ENCODE data around the gene CACNA2D4. TPM values are rescaled to one million over a fixed set of nuclear protein-coding genes. Genes with fewer than 3 reads are reported as not detected.
A peak's percentile ranks its signal among the peaks of the same experiment; 100 is the strongest.

Gene CACNA2D4
- total and polyA plus RNA-seq, 2 donors (not counting 1 experiment from before 2014, with no cell fraction given), result 0.68 to 0.99 TPM

- DNase-seq (ENCODE audit: low read depth in 2 of 2), result no peak
- Histone ChIP-seq H3K9me3 (ENCODE audit: control insufficient read depth, insufficient read depth, low read depth, low read length) (no peaks in the 10 kb centered on the region), H3K4me1 (ENCODE audit: control insufficient read depth, extremely low read depth, insufficient read depth, low read length) (peaks cover 23% of the 10 kb centered on the region), H3K9ac (ENCODE audit: insufficient read depth, low read length) (no peak overlapping the region), H3K4me3 (replicated peaks in 1 of 4; ENCODE audit: control extremely low read depth in 1 of 4, insufficient read depth in 1 of 4, low read depth in 3 of 4, low read length in 4 of 4) (no peak overlapping the region), H4K20me1 (ENCODE audit: control insufficient read depth, extremely low read depth, insufficient read depth, low read length) (no peaks in the 10 kb centered on the region), H3K36me3 (ENCODE audit: control insufficient read depth, insufficient read depth, low read length) (no peaks in the 10 kb centered on the region), H2AFZ (ENCODE audit: low read length) (no peak overlapping the region), H3K79me2 (ENCODE audit: control insufficient read depth, insufficient read depth, low read length) (no peaks in the 10 kb centered on the region), H3K27me3 (ENCODE audit: control insufficient read depth, insufficient read depth, low read length) (no peaks in the 10 kb centered on the region), H3K27ac (ENCODE audit: insufficient read depth, low read length) (no peak overlapping the region), H3K4me2 (ENCODE audit: extremely low read depth, insufficient read depth, low read length) (no peak overlapping the region)
- TF ChIP-seq CTCF (conservative IDR thresholded peaks at IDR 0.05 in 1 of 2, IDR thresholded peaks at IDR 0.05 in 1 of 2; ENCODE audit: low read depth in 1 of 2, low read length in 2 of 2) (no peak), EZH2 (IDR thresholded peaks at IDR 0.05; ENCODE audit: low read length, missing control alignments) (no peak)
Measured at GRCh38 chr12:1778911-1779310, 139.5 kb downstream of the CACNA2D4 start.

GRCh38 chr12:1777798-1778197 is 140.7 kb downstream of the CACNA2D4 start:
- Histone ChIP-seq H2AFZ (ENCODE audit: low read length) (no peak overlapping the region), H3K4me3 (replicated peaks in 1 of 4; ENCODE audit: control extremely low read depth in 1 of 4, insufficient read depth in 1 of 4, low read depth in 3 of 4, low read length in 4 of 4) (no peak overlapping the region), H3K4me2 (ENCODE audit: extremely low read depth, insufficient read depth, low read length) (peak overlapping the region; percentile 55), H3K79me2 (ENCODE audit: control insufficient read depth, insufficient read depth, low read length) (no peaks in the 10 kb centered on the region), H3K36me3 (ENCODE audit: control insufficient read depth, insufficient read depth, low read length) (no peaks in the 10 kb centered on the region), H3K9ac (ENCODE audit: insufficient read depth, low read length) (no peak overlapping the region), H3K27ac (ENCODE audit: insufficient read depth, low read length) (peak overlapping the region; percentile 52), H4K20me1 (ENCODE audit: control insufficient read depth, extremely low read depth, insufficient read depth, low read length) (no peaks in the 10 kb centered on the region), H3K9me3 (ENCODE audit: control insufficient read depth, insufficient read depth, low read depth, low read length) (no peaks in the 10 kb centered on the region), H3K4me1 (ENCODE audit: control insufficient read depth, extremely low read depth, insufficient read depth, low read length) (peaks cover 23% of the 10 kb centered on the region), H3K27me3 (ENCODE audit: control insufficient read depth, insufficient read depth, low read length) (no peaks in the 10 kb centered on the region)
- TF ChIP-seq EZH2 (IDR thresholded peaks at IDR 0.05; ENCODE audit: low read length, missing control alignments), result no peak
- no peak for TF ChIP-seq CTCF (conservative IDR thresholded peaks at IDR 0.05 in 1 of 2, IDR thresholded peaks at IDR 0.05 in 1 of 2; ENCODE audit: low read depth in 1 of 2, low read length in 2 of 2)
- DNase-seq (ENCODE audit: low read depth in 2 of 2), result peak; percentile 73 to 88

GRCh38 chr12:1776170-1776921 is 142.1 kb downstream of the CACNA2D4 start:
- no peak overlapping the region for H3K4me3 ChIP-seq (replicated peaks in 1 of 4; ENCODE audit: control extremely low read depth in 1 of 4, insufficient read depth in 1 of 4, low read depth in 3 of 4, low read length in 4 of 4)
- no peaks in the 10 kb centered on the region for H3K9me3 ChIP-seq (ENCODE audit: control insufficient read depth, insufficient read depth, low read depth, low read length)
- H3K4me2 ChIP-seq (ENCODE audit: extremely low read depth, insufficient read depth, low read length), result no peak overlapping the region
- H3K9ac ChIP-seq (ENCODE audit: insufficient read depth, low read length), result no peak overlapping the region
- no peaks in the 10 kb centered on the region for H3K36me3 ChIP-seq (ENCODE audit: control insufficient read depth, insufficient read depth, low read length)
- no peak overlapping the region for H2AFZ ChIP-seq (ENCODE audit: low read length)
- no peak for TF ChIP-seq EZH2 (IDR thresholded peaks at IDR 0.05; ENCODE audit: low read length, missing control alignments)
- TF ChIP-seq CTCF (conservative IDR thresholded peaks at IDR 0.05 in 1 of 2, IDR thresholded peaks at IDR 0.05 in 1 of 2; ENCODE audit: low read depth in 1 of 2, low read length in 2 of 2), result no peak
- H4K20me1 ChIP-seq (ENCODE audit: control insufficient read depth, extremely low read depth, insufficient read depth, low read length), result no peaks in the 10 kb centered on the region
- peak in 1 of 2 donors; percentile 84 for DNase-seq (ENCODE audit: low read depth in 2 of 2)
- no peaks in the 10 kb centered on the region for H3K79me2 ChIP-seq (ENCODE audit: control insufficient read depth, insufficient read depth, low read length)
- no peak overlapping the region for H3K27ac ChIP-seq (ENCODE audit: insufficient read depth, low read length)
- H3K4me1 ChIP-seq (ENCODE audit: control insufficient read depth, extremely low read depth, insufficient read depth, low read length), result peaks cover 18% of the 10 kb centered on the region
- no peaks in the 10 kb centered on the region for H3K27me3 ChIP-seq (ENCODE audit: control insufficient read depth, insufficient read depth, low read length)
